ENCODE results near the gene NAA15.
A peak's percentile ranks its signal among the peaks of the same experiment; 100 is the strongest.

NAA15 gene

GRCh38 chr4:139275281-139275735 is 26.0 kb upstream of the NAA15 start:
- Histone ChIP-seq H3K4me1 (ENCODE audit: control insufficient read depth, insufficient read depth, low read length, poor library complexity, severe bottlenecking) (peaks cover 4% of the 10 kb centered on the region), H3K9me3 (ENCODE audit: control insufficient read depth, low read length) (no peaks in the 10 kb centered on the region), H3K4me3 (ENCODE audit: extremely low read depth, insufficient read depth, low read length, poor library complexity, severe bottlenecking) (no peak overlapping the region), H3K36me3 (ENCODE audit: control insufficient read depth, insufficient read depth, low read length) (no peaks in the 10 kb centered on the region), H3K27ac (ENCODE audit: low read depth, low read length, severe bottlenecking) (no peak overlapping the region)
- no CpG with 5 or more reads among the region's 4 CpGs for WGBS, 2 experiments (ENCODE audit: insufficient coverage in 2 of 2)

- H3K4me3 ChIP-seq (ENCODE audit: extremely low read depth, insufficient read depth, low read length, poor library complexity, severe bottlenecking), result no peak overlapping the region
- H3K4me1 ChIP-seq (ENCODE audit: control insufficient read depth, insufficient read depth, low read length, poor library complexity, severe bottlenecking), result peaks cover 4% of the 10 kb centered on the region
- no peak overlapping the region for H3K27ac ChIP-seq (ENCODE audit: low read depth, low read length, severe bottlenecking)
- WGBS, 2 experiments (ENCODE audit: insufficient coverage in 2 of 2), result 96 to 100% methylated on average over 8 of the region's 16 CpGs
- H3K9me3 ChIP-seq (ENCODE audit: control insufficient read depth, low read length), result no peaks in the 10 kb centered on the region
- H3K36me3 ChIP-seq (ENCODE audit: control insufficient read depth, insufficient read depth, low read length), result no peaks in the 10 kb centered on the region
Observed at GRCh38 chr4:139278485-139278884, 22.8 kb upstream of the NAA15 start.

- peaks cover 4% of the 10 kb centered on the region for H3K4me1 ChIP-seq (ENCODE audit: control insufficient read depth, insufficient read depth, low read length, poor library complexity, severe bottlenecking)
- no peak overlapping the region for H3K27ac ChIP-seq (ENCODE audit: low read depth, low read length, severe bottlenecking)
- 22 to 44% methylated on average over 19 to 25 of the region's 40 CpGs for WGBS, 2 experiments (ENCODE audit: insufficient coverage in 2 of 2)
- no peaks in the 10 kb centered on the region for H3K9me3 ChIP-seq (ENCODE audit: control insufficient read depth, low read length)
- no peaks in the 10 kb centered on the region for H3K36me3 ChIP-seq (ENCODE audit: control insufficient read depth, insufficient read depth, low read length)
- H3K4me3 ChIP-seq (ENCODE audit: extremely low read depth, insufficient read depth, low read length, poor library complexity, severe bottlenecking), result peak overlapping the region; percentile 34
Observed at GRCh38 chr4:139278912-139279759, 22.2 kb upstream of the NAA15 start.

- Histone ChIP-seq H3K9me3 (ENCODE audit: control insufficient read depth, low read length) (peaks cover 3% of the 10 kb centered on the region), H3K36me3 (ENCODE audit: control insufficient read depth, insufficient read depth, low read length) (no peaks in the 10 kb centered on the region), H3K4me3 (ENCODE audit: extremely low read depth, insufficient read depth, low read length, poor library complexity, severe bottlenecking) (peak within 1 kb of the TSS; percentile 34), H3K27ac (ENCODE audit: low read depth, low read length, severe bottlenecking) (no peak within 1 kb of the TSS), H3K4me1 (ENCODE audit: control insufficient read depth, insufficient read depth, low read length, poor library complexity, severe bottlenecking) (peaks cover 4% of the 10 kb centered on the region)
- 2 to 8% methylated on average over 23 to 41 of the region's 51 CpGs for WGBS, 2 experiments (ENCODE audit: insufficient coverage in 2 of 2)
Observed at GRCh38 chr4:139279760-139280620, 21.3 kb upstream of the NAA15 start, which contains the start of gene MGARP. Gene MGARP (minus strand): TSS chr4:139280225. CDS start chr4:139280158, 67 bp downstream.

- Histone ChIP-seq H3K27ac (ENCODE audit: low read depth, low read length, severe bottlenecking) (no peak overlapping the region), H3K4me1 (ENCODE audit: control insufficient read depth, insufficient read depth, low read length, poor library complexity, severe bottlenecking) (peaks cover 4% of the 10 kb centered on the region), H3K4me3 (ENCODE audit: extremely low read depth, insufficient read depth, low read length, poor library complexity, severe bottlenecking) (no peak overlapping the region), H3K9me3 (ENCODE audit: control insufficient read depth, low read length) (peaks cover 3% of the 10 kb centered on the region), H3K36me3 (ENCODE audit: control insufficient read depth, insufficient read depth, low read length) (no peaks in the 10 kb centered on the region)
- WGBS, 2 experiments (ENCODE audit: insufficient coverage in 2 of 2), result 83 to 96% methylated on average over 2 to 3 of the region's 7 CpGs
Observed at GRCh38 chr4:139282065-139282720, 19.1 kb upstream of the NAA15 start.

- peaks cover 3% of the 10 kb centered on the region for H3K9me3 ChIP-seq (ENCODE audit: control insufficient read depth, low read length)
- no peaks in the 10 kb centered on the region for H3K36me3 ChIP-seq (ENCODE audit: control insufficient read depth, insufficient read depth, low read length)
- peaks cover 4% of the 10 kb centered on the region for H3K4me1 ChIP-seq (ENCODE audit: control insufficient read depth, insufficient read depth, low read length, poor library complexity, severe bottlenecking)
- no peak overlapping the region for H3K27ac ChIP-seq (ENCODE audit: low read depth, low read length, severe bottlenecking)
- H3K4me3 ChIP-seq (ENCODE audit: extremely low read depth, insufficient read depth, low read length, poor library complexity, severe bottlenecking), result no peak overlapping the region
Observed at GRCh38 chr4:139282721-139283075, 18.6 kb upstream of the NAA15 start.

- Histone ChIP-seq H3K9me3 (ENCODE audit: control insufficient read depth, low read length) (peaks cover 3% of the 10 kb centered on the region), H3K36me3 (ENCODE audit: control insufficient read depth, insufficient read depth, low read length) (peaks cover 23% of the 10 kb centered on the region), H3K27ac (ENCODE audit: low read depth, low read length, severe bottlenecking) (no peak overlapping the region), H3K4me3 (ENCODE audit: extremely low read depth, insufficient read depth, low read length, poor library complexity, severe bottlenecking) (no peak overlapping the region), H3K4me1 (ENCODE audit: control insufficient read depth, insufficient read depth, low read length, poor library complexity, severe bottlenecking) (no peaks in the 10 kb centered on the region)
- 87 to 95% methylated on average over 4 to 5 of the region's 7 CpGs for WGBS, 2 experiments (ENCODE audit: insufficient coverage in 2 of 2)
Observed at GRCh38 chr4:139286186-139286698, 15.1 kb upstream of the NAA15 start.

GRCh38 chr4:139295206-139295941 is 5.9 kb upstream of the NAA15 start:
- peak overlapping the region; percentile 62 for H3K4me3 ChIP-seq (ENCODE audit: extremely low read depth, insufficient read depth, low read length, poor library complexity, severe bottlenecking)
- H3K4me1 ChIP-seq (ENCODE audit: control insufficient read depth, insufficient read depth, low read length, poor library complexity, severe bottlenecking), result peaks cover 11% of the 10 kb centered on the region
- peak overlapping the region; percentile 68 for H3K27ac ChIP-seq (ENCODE audit: low read depth, low read length, severe bottlenecking)
- peaks cover 38% of the 10 kb centered on the region for H3K36me3 ChIP-seq (ENCODE audit: control insufficient read depth, insufficient read depth, low read length)
- no peaks in the 10 kb centered on the region for H3K9me3 ChIP-seq (ENCODE audit: control insufficient read depth, low read length)
- WGBS, 2 experiments (ENCODE audit: insufficient coverage in 2 of 2), result 7 to 12% methylated on average over 38 to 42 of the region's 51 CpGs

- peaks cover 34% of the 10 kb centered on the region for H3K36me3 ChIP-seq (ENCODE audit: control insufficient read depth, insufficient read depth, low read length)
- peak overlapping the region; percentile 62 for H3K4me3 ChIP-seq (ENCODE audit: extremely low read depth, insufficient read depth, low read length, poor library complexity, severe bottlenecking)
- peaks cover 11% of the 10 kb centered on the region for H3K4me1 ChIP-seq (ENCODE audit: control insufficient read depth, insufficient read depth, low read length, poor library complexity, severe bottlenecking)
- no peaks in the 10 kb centered on the region for H3K9me3 ChIP-seq (ENCODE audit: control insufficient read depth, low read length)
- no peak overlapping the region for H3K27ac ChIP-seq (ENCODE audit: low read depth, low read length, severe bottlenecking)
- no CpG with 5 or more reads among the region's 6 CpGs for WGBS, 2 experiments (ENCODE audit: insufficient coverage in 2 of 2)
Observed at GRCh38 chr4:139295942-139296299, 5.4 kb upstream of the NAA15 start.

- Histone ChIP-seq H3K36me3 (ENCODE audit: control insufficient read depth, insufficient read depth, low read length) (peaks cover 25% of the 10 kb centered on the region), H3K9me3 (ENCODE audit: control insufficient read depth, low read length) (no peaks in the 10 kb centered on the region), H3K4me3 (ENCODE audit: extremely low read depth, insufficient read depth, low read length, poor library complexity, severe bottlenecking) (no peak overlapping the region), H3K4me1 (ENCODE audit: control insufficient read depth, insufficient read depth, low read length, poor library complexity, severe bottlenecking) (peaks cover 11% of the 10 kb centered on the region), H3K27ac (ENCODE audit: low read depth, low read length, severe bottlenecking) (no peak overlapping the region)
- WGBS, 2 experiments (ENCODE audit: insufficient coverage in 2 of 2), result 88 to 90% methylated on average over 1 to 2 of the region's 2 CpGs
Observed at GRCh38 chr4:139297001-139297410, 4.3 kb upstream of the NAA15 start.
